Adrenal gland (tissue), 12 donors: ENCODE measurements around the gene AKAP13. TPM values are rescaled to one million over a fixed set of nuclear protein-coding genes. Genes with fewer than 3 reads are reported as not detected.

ENCODE experiments used
- DNase-seq, 7 donors: peaks; one replicate each; pipeline ENCODE4 v3.0.0-alpha.2; 2019 to 2020
- H3K27ac ChIP-seq, 5 donors: fragments of 200-600 bp; sonication (generic) in 4 of 5; 1 replicate in 3 of 5; 2 replicates in 2 of 5; pipeline versions ENCODE4 v1.5.1 to v1.8.0; 2016 to 2020; ENCODE audit warnings: mild to moderate bottlenecking in 1 of 5
- H3K27me3 ChIP-seq: fragments of 200-600 bp; 2 replicates; pipeline ENCODE4 v1.8.0; 2021
- H3K36me3 ChIP-seq, 2 donors: fragments of 200-600 bp; replicated peaks in 1 of 2; 1 replicate in 1 of 2; 2 replicates in 1 of 2; pipeline versions ENCODE4 v1.5.1 to v1.8.0; 2018 to 2022
- H3K4me1 ChIP-seq, 2 donors: fragments of 200-600 bp; replicated peaks in 1 of 2; 1 replicate in 1 of 2; 2 replicates in 1 of 2; pipeline versions ENCODE4 v1.5.1 to v1.8.0; 2018 to 2021
- H3K4me3 ChIP-seq, 4 donors: fragments of 200-600 bp; sonication (generic) in 3 of 4; one replicate each; pipeline ENCODE4 v1.5.1; 2016 to 2018
- H3K9me3 ChIP-seq, 3 donors: fragments of 200-600 bp; sonication (generic) in 1 of 3; replicated peaks in 1 of 3; 1 replicate in 2 of 3; 2 replicates in 1 of 3; pipeline versions ENCODE4 v1.5.1 to v1.8.0; 2016 to 2021
- CTCF ChIP-seq, 6 experiments: fragments of 450-650 bp in 4 of 6; fragments of 200-600 bp in 2 of 6; sonication (generic) in 1 of 6; IDR thresholded peaks; 1 replicate in 5 of 6; 2 replicates in 1 of 6; pipeline versions ENCODE4 v1.5.1 to v1.8.0; 2016 to 2021; ENCODE audit warnings: antibody characterized with exemption in 6 of 6, mild to moderate bottlenecking in 2 of 6, moderate library complexity in 1 of 6
- POLR2A ChIP-seq, 2 donors: fragments of 450-650 bp; IDR thresholded peaks; one replicate each; pipeline ENCODE4 v1.6.1; 2017; ENCODE audit warnings: antibody characterized with exemption in 2 of 2, mild to moderate bottlenecking in 2 of 2, moderate library complexity in 1 of 2
- WGBS, 4 donors: extraction: QIAGEN DNeasy Blood & Tissue Kit in 2 of 4; methylation state at CpG; one replicate each; pipeline versions ENCODE4 v1.1.5 to v1.1.7; 2013 to 2017; 5-methylcytosine and 5-hydroxymethylcytosine counted together
- intact Hi-C, 2 donors: fragments of 100-400 bp; cut with DNase I; formaldehyde crosslinking; loops; one replicate each; pipeline versions ENCODE4 v1.14.1 to v1.15.0; 2022 to 2023
- polyA plus RNA-seq, 3 donors: library from polyadenylated mRNA; stranded (reverse); fragments of 200-250 nt in 2 of 3; fragments of 350-450 nt in 1 of 3; fragmentation: Illumina TruSeq in 1 of 3; extraction: RNeasy Lipid Tissue Mini Kit (QIAGEN cat#74804) in 1 of 3; gene quantifications; one replicate each; pipeline ENCODE4 v1.2.3, GENCODE V29; 2013 to 2014
- total RNA-seq, 9 donors: library from RNA; depleted of rRNA in 4 of 9; stranded (reverse); fragments of >200 nt in 4 of 9; fragments of 120-200 nt in 1 of 9; fragmentation: NEBNext Ultra II Directional in 1 of 9; extraction: Animal tissue kit (Norgen Biotek cat#: 25700) in 1 of 9; gene quantifications; one replicate each; pipeline versions ENCODE4 v1.1.0 to v1.2.4, GENCODE V29; 2013 to 2023
- donor health status: healthy with polysubstance abuse.
- donor health status: Bipolar disorder and iron deficiency.
- donor health status: DM: yes; HTN: yes; CAD: no.
- donor health status: DM: no; HTN: no; CAD: no.
- donor health status: DM: no; HTN: no; CAD: no.
- donor health status: DM: yes; HTN: yes; CAD: no.

The AKAP13 gene
- total and polyA plus RNA-seq, 12 donors, result 42.7 to 144 (median 89.2) TPM

- Histone ChIP-seq H3K4me1 (peaks cover 0 to 27% of the 10 kb centered on the region in 2 donors), H3K27ac (no peak overlapping the region), H3K9me3 (no peaks in the 10 kb centered on the region), H3K4me3 (no peak overlapping the region), H3K36me3 (no peaks in the 10 kb centered on the region), H3K27me3 (no peaks in the 10 kb centered on the region)
- intact Hi-C loops, result no loop called here
- 94 to 100% (median 96%) methylated on average over 2 of the region's 2 CpGs for WGBS, 4 donors
- TF ChIP-seq CTCF (IDR thresholded peaks at IDR 0.05) (no peak), POLR2A (IDR thresholded peaks at IDR 0.05) (no peak)
- DNase-seq, result no peak
These were observed 176.2 kb downstream of the AKAP13 start for GRCh38 chr15:85556618-85556895.

- no peak overlapping the region for H3K27ac ChIP-seq
- no peaks in the 10 kb centered on the region for H3K36me3 ChIP-seq
- intact Hi-C loops, result no loop called here
- H3K4me3 ChIP-seq, result no peak overlapping the region
- no peaks in the 10 kb centered on the region for H3K27me3 ChIP-seq
- peaks cover 0 to 27% of the 10 kb centered on the region in 2 donors for H3K4me1 ChIP-seq
- WGBS, 4 donors, result 65 to 83% (median 77%) methylated on average over 6 of the region's 6 CpGs
- no peaks in the 10 kb centered on the region for H3K9me3 ChIP-seq
- TF ChIP-seq POLR2A (IDR thresholded peaks at IDR 0.05) (no peak), CTCF (IDR thresholded peaks at IDR 0.05) (no peak)
- no peak for DNase-seq
These were observed 177.0 kb downstream of the AKAP13 start for GRCh38 chr15:85557385-85557784.

GRCh38 chr15:85558848-85559247 lies 178.4 kb downstream of the AKAP13 start:
- 49 to 53% (median 51%) methylated on average over 5 of the region's 5 CpGs for WGBS, 4 donors
- no peak overlapping the region for H3K4me3 ChIP-seq

GRCh38 chr15:85559530-85559929 lies 179.1 kb downstream of the AKAP13 start:
- Histone ChIP-seq H3K9me3 (no peaks in the 10 kb centered on the region), H3K36me3 (no peaks in the 10 kb centered on the region), H3K27ac (no peak overlapping the region), H3K27me3 (no peaks in the 10 kb centered on the region), H3K4me3 (no peak overlapping the region), H3K4me1 (peaks cover 0 to 37% of the 10 kb centered on the region in 2 donors)
- intact Hi-C loops, result no loop called here
- TF ChIP-seq CTCF (IDR thresholded peaks at IDR 0.05) (no peak), POLR2A (IDR thresholded peaks at IDR 0.05) (no peak)
- 81 to 91% (median 90%) methylated on average over 7 of the region's 7 CpGs for WGBS, 4 donors
- DNase-seq, result no peak

More at GRCh38 chr15:85558848-85559247, 178.4 kb downstream of the AKAP13 start:
- H3K36me3 ChIP-seq, result no peaks in the 10 kb centered on the region
- H3K27me3 ChIP-seq, result no peaks in the 10 kb centered on the region
- intact Hi-C loops, result no loop called here
- H3K27ac ChIP-seq, result no peak overlapping the region
- peaks cover 0 to 31% of the 10 kb centered on the region in 2 donors for H3K4me1 ChIP-seq
- DNase-seq, result no peak
- no peak for TF ChIP-seq POLR2A (IDR thresholded peaks at IDR 0.05)
- TF ChIP-seq CTCF (IDR thresholded peaks at IDR 0.05), result no peak
- no peaks in the 10 kb centered on the region for H3K9me3 ChIP-seq
